ES-I3 (cell line): ENCODE data around the gene S100A3.
"Not testable (repeated sequence)": the region's sequence is repeated elsewhere in the genome, so short reads cannot be mapped to it uniquely, and the experiment has no call there.

Experiments used
- H3K36me3 ChIP-seq: 2 replicates; pipeline ENCODE4 v1.6.1; 2013; ENCODE audit warnings: mild to moderate bottlenecking, low read length, control low read depth, moderate library complexity; ENCODE audit not compliant: insufficient read depth
- H3K4me1 ChIP-seq: 2 replicates; pipeline ENCODE4 v1.6.1; 2013; ENCODE audit warnings: mild to moderate bottlenecking, control low read depth, low read length; ENCODE audit not compliant: insufficient read depth
- H3K9ac ChIP-seq: 2 replicates; pipeline ENCODE4 v1.6.1; 2013; ENCODE audit warnings: low read depth, mild to moderate bottlenecking, low read length, moderate library complexity
- H3K9me3 ChIP-seq: 2 replicates; pipeline ENCODE4 v1.6.1; 2013; ENCODE audit warnings: mild to moderate bottlenecking, low read length, moderate library complexity; ENCODE audit not compliant: control insufficient read depth, insufficient read depth

The S100A3 gene

GRCh38 chr1:153577624-153578051 lies 28.6 kb upstream of the S100A3 start:
- peaks cover 15% of the 10 kb centered on the region for H3K4me1 ChIP-seq
- H3K9ac ChIP-seq, result no peak overlapping the region

GRCh38 chr1:153577138-153577537 lies 28.1 kb upstream of the S100A3 start:
- no peak overlapping the region for H3K9ac ChIP-seq
- H3K4me1 ChIP-seq, result peaks cover 15% of the 10 kb centered on the region
- H3K9me3 ChIP-seq, result no peaks in the 10 kb centered on the region
- H3K36me3 ChIP-seq, result no peaks in the 10 kb centered on the region

More at GRCh38 chr1:153577624-153578051, 28.6 kb upstream of the S100A3 start:
- Histone ChIP-seq H3K9me3 (no peaks in the 10 kb centered on the region), H3K36me3 (no peaks in the 10 kb centered on the region)

- H3K36me3 ChIP-seq, H3K9me3 ChIP-seq, H3K9ac ChIP-seq: not testable (repeated sequence)
- peaks cover 15% of the 10 kb centered on the region for H3K4me1 ChIP-seq
Observed at GRCh38 chr1:153575497-153575896, 26.4 kb upstream of the S100A3 start.

- H3K36me3 ChIP-seq, H3K9ac ChIP-seq, H3K9me3 ChIP-seq: not testable (repeated sequence)
- H3K4me1 ChIP-seq, result peaks cover 15% of the 10 kb centered on the region
Observed at GRCh38 chr1:153575081-153575491, 26.0 kb upstream of the S100A3 start.

GRCh38 chr1:153573351-153573750 lies 24.3 kb upstream of the S100A3 start:
- Histone ChIP-seq H3K9ac (no peak overlapping the region), H3K4me1 (peaks cover 6% of the 10 kb centered on the region), H3K9me3 (no peaks in the 10 kb centered on the region), H3K36me3 (no peaks in the 10 kb centered on the region)

- peaks cover 8% of the 10 kb centered on the region for H3K4me1 ChIP-seq
- no peaks in the 10 kb centered on the region for H3K9me3 ChIP-seq
- no peak overlapping the region for H3K9ac ChIP-seq
- H3K36me3 ChIP-seq, result no peaks in the 10 kb centered on the region
Observed at GRCh38 chr1:153572569-153573015, 23.5 kb upstream of the S100A3 start.

DNA sequence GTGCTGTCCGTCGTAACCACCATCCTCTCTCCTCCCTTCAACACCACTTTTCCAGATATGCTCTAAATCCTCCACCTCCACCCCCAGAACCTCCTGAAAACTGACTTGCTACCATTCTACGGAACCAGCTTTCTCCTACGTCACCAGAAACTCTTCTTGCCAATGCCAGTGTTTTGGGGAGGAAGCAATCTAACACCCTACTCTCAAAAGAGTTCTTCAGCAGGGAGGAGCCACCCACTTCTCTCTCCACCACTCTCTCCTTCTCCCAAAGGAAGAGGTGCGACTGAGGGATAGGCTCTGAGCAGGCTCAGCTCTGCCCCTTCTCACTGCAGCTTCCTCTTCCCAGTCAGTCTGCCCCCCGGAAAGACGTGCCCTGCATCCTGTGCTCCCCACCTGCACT lies 22.6 kb upstream of the S100A3 start:
- Histone ChIP-seq H3K36me3 (no peaks in the 10 kb centered on the region), H3K4me1 (peaks cover 15% of the 10 kb centered on the region), H3K9ac (no peak overlapping the region), H3K9me3 (no peaks in the 10 kb centered on the region)

DNA sequence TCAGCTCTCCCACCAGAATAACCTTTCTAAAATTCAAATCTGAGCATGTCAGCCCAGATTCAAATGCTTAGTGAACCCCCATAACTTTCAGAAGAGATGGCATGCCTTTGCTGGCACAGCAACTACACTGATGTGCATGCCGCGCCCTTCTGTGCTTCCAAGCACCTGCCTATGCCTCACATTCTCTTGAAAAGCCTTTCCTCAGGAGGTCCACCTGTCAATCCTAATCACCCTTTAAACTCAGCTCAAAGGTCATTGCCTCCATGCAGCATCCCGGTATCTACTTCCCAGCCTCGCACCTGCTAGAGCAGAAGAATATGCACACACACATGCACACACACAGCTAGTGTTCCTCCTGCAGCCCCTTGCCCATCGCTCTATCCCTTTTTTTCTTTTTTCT lies 21.8 kb upstream of the S100A3 start:
- no peak overlapping the region for H3K9ac ChIP-seq
- H3K4me1 ChIP-seq, result peaks cover 19% of the 10 kb centered on the region
- no peaks in the 10 kb centered on the region for H3K9me3 ChIP-seq
- no peaks in the 10 kb centered on the region for H3K36me3 ChIP-seq

- no peak overlapping the region for H3K9ac ChIP-seq
- H3K4me1 ChIP-seq, result peaks cover 27% of the 10 kb centered on the region
- no peaks in the 10 kb centered on the region for H3K36me3 ChIP-seq
- no peaks in the 10 kb centered on the region for H3K9me3 ChIP-seq
Observed at GRCh38 chr1:153569465-153569864, 20.4 kb upstream of the S100A3 start.

GRCh38 chr1:153568367-153569099 lies 19.5 kb upstream of the S100A3 start:
- Histone ChIP-seq H3K9me3 (no peaks in the 10 kb centered on the region), H3K9ac (peak overlapping the region; percentile 40), H3K4me1 (peaks cover 27% of the 10 kb centered on the region), H3K36me3 (no peaks in the 10 kb centered on the region)

DNA sequence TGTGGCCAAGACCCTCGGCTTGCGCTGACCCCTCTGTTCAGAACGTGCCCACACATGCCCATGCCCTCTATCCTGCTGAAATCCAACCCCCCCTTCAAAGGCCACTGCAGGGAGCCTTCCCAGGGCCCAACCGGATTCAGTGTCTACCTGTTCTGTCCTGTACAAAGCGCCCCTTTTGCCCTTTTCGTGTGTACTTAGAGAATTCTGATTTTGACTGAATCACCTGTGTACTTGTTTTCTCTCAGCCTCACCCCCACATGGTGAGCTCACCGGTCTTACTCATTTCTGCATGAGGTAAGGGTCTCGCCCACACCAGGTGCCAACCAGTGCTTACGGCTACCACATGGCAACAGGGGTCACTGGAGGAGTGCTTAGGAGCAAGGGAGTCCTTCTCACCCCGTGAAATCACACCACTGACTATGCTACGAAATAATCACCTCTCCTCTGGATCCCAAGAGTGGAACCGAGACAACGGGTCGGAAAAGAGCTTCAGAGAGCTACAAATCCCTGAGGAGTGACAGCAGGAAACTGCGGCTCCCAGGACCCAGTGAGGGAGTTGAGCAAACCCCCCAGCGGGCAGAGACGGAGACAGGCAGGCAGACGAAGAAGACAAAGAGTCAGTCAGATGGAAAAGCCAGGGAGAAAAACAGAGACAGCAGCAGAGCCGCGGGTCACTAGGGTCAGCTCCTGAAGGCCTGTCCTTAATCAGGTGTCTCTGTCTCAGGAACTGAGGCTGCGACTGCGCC lies 18.7 kb upstream of the S100A3 start:
- Histone ChIP-seq H3K9me3 (no peaks in the 10 kb centered on the region), H3K36me3 (no peaks in the 10 kb centered on the region), H3K4me1 (peaks cover 27% of the 10 kb centered on the region), H3K9ac (peak overlapping the region; percentile 40)

- Histone ChIP-seq H3K36me3 (no peaks in the 10 kb centered on the region), H3K4me1 (peaks cover 27% of the 10 kb centered on the region), H3K9ac (peak overlapping the region; percentile 31; the same call in 1 of the 2 replicates), H3K9me3 (no peaks in the 10 kb centered on the region)
Observed at GRCh38 chr1:153566414-153567371, 17.6 kb upstream of the S100A3 start.

DNA sequence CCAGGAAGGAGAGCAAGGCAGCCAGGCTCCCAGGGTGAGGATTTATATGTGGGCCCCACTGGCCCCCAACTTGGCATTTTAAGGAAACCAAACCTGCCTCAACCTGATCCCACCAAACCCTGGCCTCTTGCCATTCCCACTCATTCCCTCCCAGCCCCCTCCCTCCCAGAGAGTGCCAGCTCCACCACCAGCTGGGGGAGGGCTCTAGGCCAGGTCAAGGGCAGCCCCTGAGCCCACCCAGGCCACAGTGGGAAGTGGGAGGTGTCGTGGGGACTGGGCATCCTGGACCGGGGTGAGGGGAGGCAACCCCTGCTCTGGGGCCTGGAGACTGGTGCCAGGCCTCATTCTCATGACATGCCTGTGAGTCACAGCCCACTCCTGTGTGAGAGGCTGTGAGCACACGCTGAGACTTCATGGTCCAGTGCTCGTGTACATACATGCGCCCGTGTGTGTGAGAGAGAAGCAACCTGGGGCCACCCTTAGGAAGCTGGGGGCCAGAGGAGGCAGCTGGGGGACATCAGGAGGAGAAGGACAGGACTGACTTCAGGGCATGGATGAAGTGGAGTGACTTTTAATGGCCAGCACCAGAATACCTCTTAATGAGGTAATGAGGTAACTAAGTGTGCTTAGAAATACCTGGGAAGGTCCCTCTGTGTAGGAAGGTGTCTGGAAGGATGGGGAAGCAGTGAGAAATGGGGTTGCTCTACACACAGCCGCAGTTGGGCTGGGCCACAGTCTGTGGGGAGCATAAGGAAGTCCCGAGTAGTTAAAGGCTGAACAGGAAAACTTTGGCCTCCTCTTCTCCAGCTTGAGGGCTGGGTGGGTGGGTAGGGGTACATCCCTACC lies 16.7 kb upstream of the S100A3 start, which contains the start of gene S100A2:
Gene S100A2, minus strand, starts transcription at position 316 of the 846 bp plus-strand sequence. CDS start 1,967 bp downstream, outside the sequence.
- no peaks in the 10 kb centered on the region for H3K9me3 ChIP-seq
- peaks cover 27% of the 10 kb centered on the region for H3K4me1 ChIP-seq
- no peaks in the 10 kb centered on the region for H3K36me3 ChIP-seq
- H3K9ac ChIP-seq, result peak within 1 kb of the TSS; percentile 31; the same call in 1 of the 2 replicates
